ENCODE measurements around the gene AKIRIN2.

AKIRIN2 gene

DNA sequence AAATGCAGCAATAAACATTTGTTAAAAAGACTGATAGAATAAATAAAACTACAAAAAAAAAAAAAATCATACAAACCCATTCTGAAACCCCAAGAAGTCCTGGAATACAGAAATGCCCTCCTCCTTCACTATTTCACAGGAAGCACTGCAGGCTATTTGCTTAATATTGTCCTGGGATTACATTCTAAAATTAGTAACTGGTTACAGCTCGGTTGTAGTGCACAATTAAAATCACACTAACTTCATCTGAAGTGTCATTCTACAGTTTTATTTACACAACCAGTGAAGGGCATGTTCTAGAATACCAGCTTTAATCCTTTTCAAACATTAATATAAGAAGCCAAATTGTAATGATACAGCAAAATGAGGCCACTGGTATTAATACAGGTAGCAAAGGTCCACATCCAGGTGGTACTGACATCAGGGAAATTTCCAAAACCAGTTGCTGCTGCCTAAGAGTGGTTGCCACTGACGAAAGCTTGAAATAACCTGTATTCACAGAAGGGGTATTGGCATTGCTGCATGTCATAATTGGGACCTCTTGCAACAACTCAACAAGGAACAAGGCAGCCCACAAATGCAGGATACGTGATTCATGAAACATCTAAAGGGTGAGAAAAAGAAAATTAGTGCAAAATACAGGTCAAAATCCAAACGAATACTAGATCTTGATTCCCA lies 26.9 kb downstream of the AKIRIN2 start:
- no peak overlapping the region for H3K4me3 ChIP-seq (ENCODE audit: low read length)
- no peak for DNase-seq (ENCODE audit: low read depth)
- TF ChIP-seq, protein P1, sequence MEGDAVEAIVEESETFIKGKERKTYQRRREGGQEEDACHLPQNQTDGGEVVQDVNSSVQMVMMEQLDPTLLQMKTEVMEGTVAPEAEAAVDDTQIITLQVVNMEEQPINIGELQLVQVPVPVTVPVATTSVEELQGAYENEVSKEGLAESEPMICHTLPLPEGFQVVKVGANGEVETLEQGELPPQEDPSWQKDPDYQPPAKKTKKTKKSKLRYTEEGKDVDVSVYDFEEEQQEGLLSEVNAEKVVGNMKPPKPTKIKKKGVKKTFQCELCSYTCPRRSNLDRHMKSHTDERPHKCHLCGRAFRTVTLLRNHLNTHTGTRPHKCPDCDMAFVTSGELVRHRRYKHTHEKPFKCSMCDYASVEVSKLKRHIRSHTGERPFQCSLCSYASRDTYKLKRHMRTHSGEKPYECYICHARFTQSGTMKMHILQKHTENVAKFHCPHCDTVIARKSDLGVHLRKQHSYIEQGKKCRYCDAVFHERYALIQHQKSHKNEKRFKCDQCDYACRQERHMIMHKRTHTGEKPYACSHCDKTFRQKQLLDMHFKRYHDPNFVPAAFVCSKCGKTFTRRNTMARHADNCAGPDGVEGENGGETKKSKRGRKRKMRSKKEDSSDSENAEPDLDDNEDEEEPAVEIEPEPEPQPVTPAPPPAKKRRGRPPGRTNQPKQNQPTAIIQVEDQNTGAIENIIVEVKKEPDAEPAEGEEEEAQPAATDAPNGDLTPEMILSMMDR (IDR thresholded peaks at IDR 0.05; ENCODE audit: insufficient read depth, low read depth, low read length, missing control alignments) = no peak

DNA sequence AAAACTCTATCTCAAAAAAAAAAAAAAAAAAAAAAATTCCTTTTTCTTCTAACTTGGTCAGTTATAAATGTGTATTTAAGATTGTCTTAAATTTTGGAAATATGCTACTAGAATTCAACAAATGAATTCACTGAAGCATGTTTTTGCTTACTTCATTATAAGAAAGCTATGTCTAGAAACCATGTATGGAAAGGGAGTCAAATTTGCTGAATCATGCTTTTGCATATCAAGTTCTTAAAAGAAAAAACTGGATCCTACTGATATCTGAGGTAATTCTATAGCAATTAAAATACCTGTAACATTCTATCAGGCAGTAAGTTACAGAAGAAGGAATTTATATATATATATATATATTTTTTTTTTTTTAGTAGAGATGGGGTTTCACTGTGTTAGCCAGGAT lies 27.7 kb downstream of the AKIRIN2 start:
- no peak for DNase-seq (ENCODE audit: low read depth)
- H3K4me3 ChIP-seq (ENCODE audit: low read length) = no peak overlapping the region
- TF ChIP-seq, protein P1 (IDR thresholded peaks at IDR 0.05; ENCODE audit: insufficient read depth, low read depth, low read length, missing control alignments) = no peak

DNA sequence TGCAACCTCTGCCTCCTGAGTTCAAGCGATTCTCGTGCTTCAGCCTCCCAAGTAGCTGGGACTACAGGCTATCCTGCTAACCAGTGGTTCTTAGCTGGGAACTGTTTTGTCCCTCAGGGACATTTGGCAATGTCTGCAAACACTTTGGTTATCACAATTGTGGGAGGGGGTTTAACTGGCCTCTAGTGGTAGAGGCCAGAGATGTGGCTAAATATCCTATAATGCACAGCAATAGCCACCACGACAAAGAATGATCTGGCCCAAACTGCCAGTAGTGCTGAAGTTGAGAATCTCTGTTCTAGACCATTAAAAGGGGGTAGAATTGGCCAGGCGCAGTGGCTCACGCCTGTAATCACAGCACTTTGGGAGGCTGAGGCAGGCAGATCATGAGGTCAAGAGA lies 28.8 kb downstream of the AKIRIN2 start:
- TF ChIP-seq, protein P1 (IDR thresholded peaks at IDR 0.05; ENCODE audit: insufficient read depth, low read depth, low read length, missing control alignments) = no peak
- DNase-seq (ENCODE audit: low read depth) = no peak
- no peak overlapping the region for H3K4me3 ChIP-seq (ENCODE audit: low read length)

DNA sequence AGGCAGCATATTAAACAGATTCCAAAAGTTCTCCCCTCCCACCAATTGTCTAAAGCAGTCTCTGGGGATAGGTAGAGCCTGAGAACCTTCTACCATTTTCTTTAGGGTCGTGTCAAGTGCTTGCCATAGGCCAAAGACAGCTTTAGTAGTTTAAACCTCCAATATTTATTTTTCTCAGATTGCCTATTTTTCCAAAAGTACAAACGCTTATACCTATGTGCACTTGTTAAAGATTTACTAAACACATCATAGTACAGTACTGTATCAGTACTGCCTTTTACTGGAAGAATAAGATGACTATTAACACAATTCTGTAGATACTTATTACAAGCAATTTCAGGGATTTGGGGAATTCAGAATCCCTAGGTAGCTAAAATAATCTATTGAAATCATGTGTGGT lies 29.4 kb downstream of the AKIRIN2 start:
- DNase-seq (ENCODE audit: low read depth) = no peak
- no peak overlapping the region for H3K4me3 ChIP-seq (ENCODE audit: low read length)
- TF ChIP-seq, protein P1 (IDR thresholded peaks at IDR 0.05; ENCODE audit: insufficient read depth, low read depth, low read length, missing control alignments) = no peak

DNA sequence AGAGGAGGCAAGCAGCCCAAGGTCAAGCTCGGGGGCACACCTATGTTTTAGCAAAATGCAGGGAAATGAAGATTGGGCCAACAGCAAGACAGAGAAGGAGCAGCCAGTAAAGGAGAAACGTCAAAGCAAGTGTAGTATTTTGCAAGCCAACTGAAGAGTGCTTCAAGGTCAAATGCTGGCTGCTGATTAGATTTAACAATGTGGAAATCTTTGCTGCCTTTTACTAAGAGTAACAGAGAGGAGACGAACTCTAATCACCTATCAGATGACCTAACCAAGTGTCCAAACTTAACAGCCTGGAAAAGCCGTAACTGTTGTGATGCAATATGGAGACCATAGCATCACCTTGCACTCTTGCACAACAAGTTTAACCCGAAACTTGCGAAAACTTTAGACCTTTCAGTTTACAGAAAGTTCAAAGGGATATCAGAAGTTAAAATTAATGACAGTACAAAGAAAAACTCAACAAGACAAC lies 30.4 kb downstream of the AKIRIN2 start:
- DNase-seq (ENCODE audit: low read depth) = no peak
- H3K4me3 ChIP-seq (ENCODE audit: low read length) = no peak overlapping the region
- TF ChIP-seq, protein P1 (IDR thresholded peaks at IDR 0.05; ENCODE audit: insufficient read depth, low read depth, low read length, missing control alignments) = no peak

DNA sequence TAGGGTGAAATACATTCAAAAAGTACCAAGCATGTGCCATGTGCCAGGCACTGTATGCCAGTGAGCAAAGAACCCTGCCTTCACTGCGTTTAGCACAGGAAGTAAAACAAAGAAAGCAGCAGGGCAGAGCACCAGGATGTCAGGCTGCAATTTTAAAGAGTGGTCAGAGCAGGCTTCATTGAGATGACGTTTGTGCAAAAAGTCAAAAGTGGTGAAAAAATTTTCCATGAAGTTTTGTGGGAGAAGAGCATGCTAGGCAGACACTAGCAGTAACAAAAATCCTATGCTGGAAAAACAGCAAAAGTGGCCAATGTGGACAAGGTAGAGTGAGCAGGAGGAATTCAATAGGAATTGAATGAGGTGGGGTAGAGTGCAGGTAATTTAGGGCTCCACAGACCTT lies 31.3 kb downstream of the AKIRIN2 start:
- TF ChIP-seq, protein P1 (IDR thresholded peaks at IDR 0.05; ENCODE audit: insufficient read depth, low read depth, low read length, missing control alignments) = no peak
- H3K4me3 ChIP-seq (ENCODE audit: low read length) = no peak overlapping the region
- DNase-seq (ENCODE audit: low read depth) = no peak

DNA sequence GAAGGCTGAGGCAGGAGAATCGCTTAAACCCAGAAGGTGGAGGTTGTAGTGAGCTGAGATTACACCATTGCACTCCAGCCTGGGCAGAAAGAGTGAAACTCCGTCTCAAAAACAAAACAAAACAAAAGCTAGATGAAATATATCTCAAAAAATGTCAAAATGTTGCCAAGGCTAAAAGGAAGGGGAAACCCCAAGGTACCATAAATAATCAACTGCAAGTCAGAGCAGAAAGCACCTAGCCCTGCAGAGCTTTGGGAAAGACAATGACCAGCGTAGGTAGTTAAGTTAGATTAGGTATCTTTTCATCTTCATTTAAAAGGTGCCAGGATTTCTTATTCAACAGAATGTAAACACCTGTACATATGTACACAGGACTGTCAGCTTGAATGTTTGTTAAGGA lies 33.0 kb downstream of the AKIRIN2 start:
- peak; percentile 14 for DNase-seq (ENCODE audit: low read depth)
- H3K4me3 ChIP-seq (ENCODE audit: low read length) = no peak overlapping the region
- TF ChIP-seq, protein P1 (IDR thresholded peaks at IDR 0.05; ENCODE audit: insufficient read depth, low read depth, low read length, missing control alignments) = no peak
